Measurements from ENCODE around the gene TMEM140. TPM values are rescaled to one million over a fixed set of nuclear protein-coding genes. Genes with fewer than 3 reads are reported as not detected.

The TMEM140 gene
- total and polyA plus RNA-seq, 2 experiments from 2014 or later, result 10.4 TPM; not detected in 1

DNA sequence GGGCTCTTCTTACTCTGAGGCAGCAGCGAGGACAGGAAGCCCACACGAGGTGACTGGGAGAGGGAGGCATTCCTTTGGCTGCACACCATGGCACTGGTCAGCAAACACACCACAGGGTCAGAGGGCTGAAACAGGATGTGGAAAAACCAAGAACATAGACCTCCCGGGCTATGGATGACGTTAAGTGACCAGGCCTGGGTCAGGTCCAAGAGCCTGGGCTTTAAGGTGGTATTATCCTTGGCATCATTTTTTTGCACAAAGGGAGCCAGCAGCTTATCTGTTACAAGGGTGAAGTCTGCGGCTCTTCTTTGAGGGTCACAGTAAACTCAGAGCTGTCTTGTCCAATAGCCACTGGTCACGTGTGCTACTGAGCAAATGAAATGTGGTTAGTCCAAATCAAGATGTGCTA, 56.5 kb downstream of the TMEM140 start:
- no peak overlapping the region for H3K4me3 ChIP-seq
- DNase-seq (ENCODE audit: low read depth in 1 of 2, low spot score in 1 of 2), result peak in 1 of 2 donors; percentile 78
- no peaks in the 10 kb centered on the region for H3K27me3 ChIP-seq
- no peak overlapping the region for H3K27ac ChIP-seq
- H3K9me3 ChIP-seq (ENCODE audit: low read depth), result no peaks in the 10 kb centered on the region
- H3K36me3 ChIP-seq, result peaks cover 6% of the 10 kb centered on the region
- peaks cover 34% of the 10 kb centered on the region for H3K4me1 ChIP-seq (ENCODE audit: low read depth)
- TF ChIP-seq, protein P1, sequence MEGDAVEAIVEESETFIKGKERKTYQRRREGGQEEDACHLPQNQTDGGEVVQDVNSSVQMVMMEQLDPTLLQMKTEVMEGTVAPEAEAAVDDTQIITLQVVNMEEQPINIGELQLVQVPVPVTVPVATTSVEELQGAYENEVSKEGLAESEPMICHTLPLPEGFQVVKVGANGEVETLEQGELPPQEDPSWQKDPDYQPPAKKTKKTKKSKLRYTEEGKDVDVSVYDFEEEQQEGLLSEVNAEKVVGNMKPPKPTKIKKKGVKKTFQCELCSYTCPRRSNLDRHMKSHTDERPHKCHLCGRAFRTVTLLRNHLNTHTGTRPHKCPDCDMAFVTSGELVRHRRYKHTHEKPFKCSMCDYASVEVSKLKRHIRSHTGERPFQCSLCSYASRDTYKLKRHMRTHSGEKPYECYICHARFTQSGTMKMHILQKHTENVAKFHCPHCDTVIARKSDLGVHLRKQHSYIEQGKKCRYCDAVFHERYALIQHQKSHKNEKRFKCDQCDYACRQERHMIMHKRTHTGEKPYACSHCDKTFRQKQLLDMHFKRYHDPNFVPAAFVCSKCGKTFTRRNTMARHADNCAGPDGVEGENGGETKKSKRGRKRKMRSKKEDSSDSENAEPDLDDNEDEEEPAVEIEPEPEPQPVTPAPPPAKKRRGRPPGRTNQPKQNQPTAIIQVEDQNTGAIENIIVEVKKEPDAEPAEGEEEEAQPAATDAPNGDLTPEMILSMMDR (IDR thresholded peaks at IDR 0.05; ENCODE audit: low read depth, low read length), result no peak

- Histone ChIP-seq H3K4me3 (no peak overlapping the region), H3K27me3 (no peaks in the 10 kb centered on the region), H3K4me1 (ENCODE audit: low read depth) (peaks cover 39% of the 10 kb centered on the region), H3K27ac (no peak overlapping the region), H3K9me3 (ENCODE audit: low read depth) (no peaks in the 10 kb centered on the region), H3K36me3 (peaks cover 6% of the 10 kb centered on the region)
- TF ChIP-seq, protein P1 (IDR thresholded peaks at IDR 0.05; ENCODE audit: low read depth, low read length), result no peak
- DNase-seq (ENCODE audit: low read depth in 1 of 2, low spot score in 1 of 2), result no peak
Measured at GRCh38 chr7:135204876-135205275, 57.0 kb downstream of the TMEM140 start.

DNA sequence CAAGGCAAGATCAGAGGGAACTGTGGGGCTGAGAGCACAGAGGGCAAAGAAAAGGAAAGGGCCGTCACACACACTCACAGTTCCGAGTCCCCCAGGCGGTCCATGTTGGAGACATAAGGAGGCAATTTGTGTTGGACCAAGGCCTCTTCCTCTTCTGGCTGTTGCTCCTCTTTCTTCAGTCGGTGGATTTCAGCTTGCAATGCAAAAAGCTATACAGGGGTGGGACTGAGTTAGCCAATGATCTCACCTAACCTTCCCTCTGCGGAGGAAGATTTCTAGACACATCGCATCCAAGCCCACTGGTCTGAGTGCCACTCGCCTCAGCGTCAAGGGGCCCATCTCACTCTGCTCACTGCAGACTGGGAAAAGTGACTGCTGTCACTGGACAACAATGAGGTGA, 58.0 kb downstream of the TMEM140 start:
- H3K4me3 ChIP-seq, result no peak overlapping the region
- no peaks in the 10 kb centered on the region for H3K9me3 ChIP-seq (ENCODE audit: low read depth)
- H3K36me3 ChIP-seq, result peaks cover 6% of the 10 kb centered on the region
- peaks cover 34% of the 10 kb centered on the region for H3K4me1 ChIP-seq (ENCODE audit: low read depth)
- no peaks in the 10 kb centered on the region for H3K27me3 ChIP-seq
- no peak for DNase-seq (ENCODE audit: low read depth in 1 of 2, low spot score in 1 of 2)
- TF ChIP-seq, protein P1 (IDR thresholded peaks at IDR 0.05; ENCODE audit: low read depth, low read length), result no peak
- no peak overlapping the region for H3K27ac ChIP-seq

- Histone ChIP-seq H3K36me3 (peaks cover 6% of the 10 kb centered on the region), H3K27me3 (no peaks in the 10 kb centered on the region)
- TF ChIP-seq, protein P1 (IDR thresholded peaks at IDR 0.05; ENCODE audit: low read depth, low read length), result no peak
Measured at GRCh38 chr7:135206941-135207391, 59.1 kb downstream of the TMEM140 start.

DNA sequence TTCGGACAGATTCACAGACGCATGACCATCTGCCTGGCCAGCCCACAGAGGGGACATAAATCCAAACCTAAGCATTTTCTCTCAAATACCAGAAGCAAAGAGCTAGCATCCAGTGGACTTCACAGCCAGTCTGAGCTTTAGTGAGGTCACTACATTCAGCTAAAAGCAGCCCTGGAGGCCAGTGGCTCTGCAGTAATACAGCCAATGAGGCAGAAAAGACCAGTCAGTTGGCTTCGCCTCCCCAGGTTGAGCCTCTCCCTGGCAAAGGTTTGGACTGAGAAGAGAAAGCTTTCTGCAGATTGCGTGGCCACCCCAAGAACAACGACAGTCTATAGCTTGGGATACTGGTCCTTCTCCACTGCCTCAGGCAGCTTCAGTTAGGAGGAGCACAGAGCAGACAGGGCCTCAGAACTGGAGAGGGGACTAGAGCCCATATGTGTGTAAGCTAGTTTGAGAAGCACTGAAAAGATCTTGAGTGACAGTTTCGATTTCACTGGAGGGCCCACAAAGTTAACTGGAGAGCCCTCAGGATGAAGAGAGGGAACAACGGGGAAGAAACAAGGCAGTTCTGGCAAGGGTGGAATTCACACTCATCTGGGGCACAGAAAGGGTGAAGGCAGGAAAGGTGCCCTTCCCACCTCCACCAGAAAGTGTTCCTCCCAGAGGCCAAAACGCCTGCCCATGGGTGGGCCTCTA, 59.7 kb downstream of the TMEM140 start:
- H3K4me3 ChIP-seq, result no peak overlapping the region
- H3K4me1 ChIP-seq (ENCODE audit: low read depth), result peaks cover 26% of the 10 kb centered on the region
- H3K27ac ChIP-seq, result peak overlapping the region; percentile 22
- no peaks in the 10 kb centered on the region for H3K27me3 ChIP-seq
- DNase-seq (ENCODE audit: low read depth in 1 of 2, low spot score in 1 of 2), result no peak
- no peaks in the 10 kb centered on the region for H3K9me3 ChIP-seq (ENCODE audit: low read depth)
- H3K36me3 ChIP-seq, result peaks cover 6% of the 10 kb centered on the region
- TF ChIP-seq, protein P1 (IDR thresholded peaks at IDR 0.05; ENCODE audit: low read depth, low read length), result no peak

More at GRCh38 chr7:135206941-135207391, 59.1 kb downstream of the TMEM140 start:
- Histone ChIP-seq H3K4me3 (no peak overlapping the region), H3K9me3 (ENCODE audit: low read depth) (no peaks in the 10 kb centered on the region), H3K27ac (peak overlapping the region; percentile 22), H3K4me1 (ENCODE audit: low read depth) (peaks cover 26% of the 10 kb centered on the region)
- DNase-seq (ENCODE audit: low read depth in 1 of 2, low spot score in 1 of 2), result no peak
